PC-3 (cell line): Measurements from ENCODE around the gene KRT3. TPM values are rescaled to one million over a fixed set of nuclear protein-coding genes. Genes with fewer than 3 reads are reported as not detected.

Source experiments
- ATAC-seq: fragments of 200-7000 bp; cut with Tn5 transposase; 2 replicates; pipeline ENCODE4 v1.9.1; 2020; ENCODE audit warnings: mild to moderate bottlenecking, moderate library complexity
- BruUV-seq: library from RNA; stranded (reverse); fragments of 400-500 nt; replicated peaks from 2 replicates; lab custom pipeline; 2021; lab: Mats Ljungman, UMichigan
- CTCF ChIA-PET: fragments of 300-600 bp; sonication (Branson Sonifier 250); formaldehyde crosslinking; loops from one replicate; lab custom pipeline; 2022; ENCODE audit warnings: antibody characterized with exemption; lab: Charles Lee
- POLR2A ChIA-PET: fragments of 300-600 bp; sonication (Branson Sonifier 250); formaldehyde crosslinking; loops from one replicate; lab custom pipeline; 2022; ENCODE audit warnings: antibody characterized with exemption; ENCODE audit not compliant: unreplicated experiment; lab: Charles Lee
- DNase-seq: peaks from one replicate; pipeline ENCODE4 v3.0.0-alpha.2; 2015
- H2AFZ ChIP-seq: fragments of 300-600 bp; sonication (generic); 2 replicates; pipeline ENCODE4 v1.6.0; 2016; ENCODE audit warnings: antibody characterized with exemption, low read length
- H3F3A ChIP-seq: fragments of 300-600 bp; sonication (generic); one replicate; pipeline ENCODE4 v1.6.0; 2017; ENCODE audit warnings: antibody characterized with exemption, low read length, control low read depth, mild to moderate bottlenecking; ENCODE audit not compliant: unreplicated experiment
- H3K27ac ChIP-seq: fragments of 300-600 bp; sonication (generic); 2 replicates; pipeline ENCODE4 v1.5.1; 2016; ENCODE audit warnings: mild to moderate bottlenecking, low read length
- H3K27me3 ChIP-seq: fragments of 300-600 bp; sonication (generic); 2 replicates; pipeline ENCODE4 v1.6.1; 2016; ENCODE audit warnings: low read length, mixed read lengths
- H3K36me3 ChIP-seq: fragments of 300-600 bp; sonication (generic); 2 replicates; pipeline ENCODE4 v1.6.1; 2016; ENCODE audit warnings: low read depth, mixed run types, low read length, mixed read lengths
- H3K4me1 ChIP-seq: fragments of 300-600 bp; sonication (generic); 2 replicates; pipeline ENCODE4 v1.5.1; 2016; ENCODE audit warnings: low read length; ENCODE audit not compliant: insufficient read depth
- H3K4me2 ChIP-seq: fragments of 300-600 bp; sonication (generic); 2 replicates; pipeline ENCODE4 v1.6.0; 2016; ENCODE audit warnings: low read length
- H3K4me3 ChIP-seq: fragments of 300-600 bp; sonication (generic); 2 replicates; pipeline ENCODE4 v1.5.1; 2016; ENCODE audit warnings: mild to moderate bottlenecking, low read length, mixed read lengths
- H3K79me2 ChIP-seq: fragments of 300-600 bp; sonication (generic); 2 replicates; pipeline ENCODE4 v1.6.1; 2017; ENCODE audit warnings: low read length, mixed read lengths
- H3K9ac ChIP-seq: fragments of 300-600 bp; sonication (generic); 2 replicates; pipeline ENCODE4 v1.6.0; 2016; ENCODE audit warnings: mild to moderate bottlenecking, low read length
- H3K9me2 ChIP-seq: fragments of 300-600 bp; sonication (generic); replicated peaks from 2 replicates; pipeline ENCODE4 v1.6.1; 2016; ENCODE audit warnings: mixed run types, low read length, mixed read lengths
- H3K9me3 ChIP-seq: fragments of 300-600 bp; sonication (generic); 2 replicates; pipeline ENCODE4 v1.6.1; 2016; ENCODE audit warnings: low read length, mixed read lengths
- H4K20me1 ChIP-seq: fragments of 300-600 bp; sonication (generic); 2 replicates; pipeline ENCODE4 v1.6.1; 2016; ENCODE audit warnings: low read length, mixed read lengths
- CTCF ChIP-seq: fragments of 300-600 bp; sonication (generic); conservative IDR thresholded peaks from 2 replicates; pipeline ENCODE4 v1.5.1; 2017; ENCODE audit warnings: antibody characterized with exemption, low read depth, mild to moderate bottlenecking, low read length
- EZH2 ChIP-seq: fragments of 300-600 bp; sonication (generic); IDR thresholded peaks from one replicate; pipeline ENCODE4 v1.6.1; 2017; ENCODE audit warnings: antibody characterized with exemption, mild to moderate bottlenecking, low read length; ENCODE audit not compliant: unreplicated experiment
- EZH2phosphoT487 ChIP-seq: fragments of 300-600 bp; sonication (generic); IDR thresholded peaks from 2 replicates; pipeline ENCODE4 v1.6.1; 2018; ENCODE audit warnings: mild to moderate bottlenecking, antibody characterized with exemption, low read length, borderline replicate concordance
- intact Hi-C: fragments of 100-400 bp; cut with micrococcal nuclease; formaldehyde crosslinking; loops from 2 replicates; pipeline ENCODE4 v1.9.0; 2023
- total RNA-seq: library from RNA; depleted of rRNA; stranded (reverse); fragments of >200 nt; gene quantifications from 2 replicates; pipeline ENCODE4 v1.2.3, GENCODE V29; 2014

KRT3 gene
- total RNA-seq, 1 experiment from 2014 or later = 0.33 TPM

GRCh38 chr12:52760623-52761022 is 35.3 kb downstream of the KRT3 start:
- Histone ChIP-seq H3K9ac (no peak overlapping the region), H3F3A (no peaks in the 10 kb centered on the region), H3K79me2 (no peaks in the 10 kb centered on the region), H3K27me3 (peaks cover 3% of the 10 kb centered on the region; the same call in 1 of the 2 replicates), H3K36me3 (no peaks in the 10 kb centered on the region), H3K27ac (no peak overlapping the region), H3K4me2 (no peak overlapping the region), H4K20me1 (no peaks in the 10 kb centered on the region), H3K4me3 (no peak overlapping the region), H2AFZ (no peak overlapping the region), H3K4me1 (no peaks in the 10 kb centered on the region), H3K9me2 (no peaks in the 10 kb centered on the region), H3K9me3 (peaks cover 11% of the 10 kb centered on the region)
- intact Hi-C loops = no loop called here
- no peak for ATAC-seq
- TF ChIP-seq CTCF (no peak), EZH2phosphoT487 (no peak), EZH2 (no peak)
- CTCF ChIA-PET = no interaction called here
- no TSS peak for BruUV-seq
- no peak for DNase-seq
- POLR2A ChIA-PET = no interaction called here

- Histone ChIP-seq H3K36me3 (no peaks in the 10 kb centered on the region), H3K9ac (no peak overlapping the region), H3K4me1 (no peaks in the 10 kb centered on the region), H3K9me2 (no peaks in the 10 kb centered on the region), H3K79me2 (no peaks in the 10 kb centered on the region), H3K27me3 (peaks cover 3% of the 10 kb centered on the region; the same call in 1 of the 2 replicates), H2AFZ (no peak overlapping the region), H3K4me2 (no peak overlapping the region), H3K4me3 (no peak overlapping the region), H3F3A (no peaks in the 10 kb centered on the region), H3K9me3 (peaks cover 11% of the 10 kb centered on the region), H4K20me1 (no peaks in the 10 kb centered on the region), H3K27ac (no peak overlapping the region)
- DNase-seq (no peak), ATAC-seq (no peak)
- intact Hi-C loops = no loop called here
- no peak for TF ChIP-seq EZH2phosphoT487
- no peak for TF ChIP-seq EZH2
- no peak for TF ChIP-seq CTCF
- no TSS peak for BruUV-seq
- POLR2A ChIA-PET = interaction anchor here (0.6 kb wide), 1 partner anchor 41 kb away, joined by 7 read pairs; no protein-coding TSS in a partner anchor
- CTCF ChIA-PET = no interaction called here
These were observed 36.2 kb downstream of the KRT3 start for GRCh38 chr12:52759695-52760094.

- H3K9ac ChIP-seq = no peak overlapping the region
- POLR2A ChIA-PET = no interaction called here
- CTCF ChIA-PET = no interaction called here
- no peaks in the 10 kb centered on the region for H3F3A ChIP-seq
- BruUV-seq = no TSS peak
- H3K4me1 ChIP-seq = no peaks in the 10 kb centered on the region
- ATAC-seq (no peak), DNase-seq (no peak)
- no peak overlapping the region for H3K27ac ChIP-seq
- no peak overlapping the region for H3K4me2 ChIP-seq
- H4K20me1 ChIP-seq = no peaks in the 10 kb centered on the region
- no peak for TF ChIP-seq CTCF
- TF ChIP-seq EZH2 = no peak
- no peak for TF ChIP-seq EZH2phosphoT487
- no peaks in the 10 kb centered on the region for H3K36me3 ChIP-seq
- peaks cover 3% of the 10 kb centered on the region; the same call in 1 of the 2 replicates for H3K27me3 ChIP-seq
- no peaks in the 10 kb centered on the region for H3K79me2 ChIP-seq
- H2AFZ ChIP-seq = no peak overlapping the region
- no peak overlapping the region for H3K4me3 ChIP-seq
- peaks cover 11% of the 10 kb centered on the region for H3K9me3 ChIP-seq
- H3K9me2 ChIP-seq = no peaks in the 10 kb centered on the region
- intact Hi-C loops = no loop called here
These were observed 36.7 kb downstream of the KRT3 start for GRCh38 chr12:52759218-52759617.
